Measurements from ENCODE around the gene SLC9B1. TPM values are rescaled to one million over a fixed set of nuclear protein-coding genes. Genes with fewer than 3 reads are reported as not detected.

Gene SLC9B1
- polyA plus RNA-seq, 1 experiment: 0.07 TPM

DNA sequence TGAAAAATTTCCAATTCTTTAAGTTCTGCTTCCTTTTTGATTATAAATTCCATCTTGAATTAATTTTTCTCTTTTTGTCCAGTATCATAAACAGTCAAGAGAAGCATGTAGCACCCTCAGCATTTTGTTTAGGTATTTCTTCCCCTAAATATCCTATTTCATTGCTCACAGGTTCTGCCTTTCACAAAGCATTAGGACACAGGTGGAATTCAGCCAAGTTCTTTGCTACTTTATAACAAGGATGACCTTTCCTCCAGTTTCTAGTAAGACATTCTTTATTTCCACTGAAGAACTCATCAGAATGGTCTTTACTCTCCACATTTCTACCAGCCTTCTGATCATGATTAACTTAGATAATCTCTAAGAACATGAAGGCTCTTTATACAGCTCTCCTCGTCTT, 7.4 kb downstream of the SLC9B1 start:
- TF ChIP-seq, protein P1, sequence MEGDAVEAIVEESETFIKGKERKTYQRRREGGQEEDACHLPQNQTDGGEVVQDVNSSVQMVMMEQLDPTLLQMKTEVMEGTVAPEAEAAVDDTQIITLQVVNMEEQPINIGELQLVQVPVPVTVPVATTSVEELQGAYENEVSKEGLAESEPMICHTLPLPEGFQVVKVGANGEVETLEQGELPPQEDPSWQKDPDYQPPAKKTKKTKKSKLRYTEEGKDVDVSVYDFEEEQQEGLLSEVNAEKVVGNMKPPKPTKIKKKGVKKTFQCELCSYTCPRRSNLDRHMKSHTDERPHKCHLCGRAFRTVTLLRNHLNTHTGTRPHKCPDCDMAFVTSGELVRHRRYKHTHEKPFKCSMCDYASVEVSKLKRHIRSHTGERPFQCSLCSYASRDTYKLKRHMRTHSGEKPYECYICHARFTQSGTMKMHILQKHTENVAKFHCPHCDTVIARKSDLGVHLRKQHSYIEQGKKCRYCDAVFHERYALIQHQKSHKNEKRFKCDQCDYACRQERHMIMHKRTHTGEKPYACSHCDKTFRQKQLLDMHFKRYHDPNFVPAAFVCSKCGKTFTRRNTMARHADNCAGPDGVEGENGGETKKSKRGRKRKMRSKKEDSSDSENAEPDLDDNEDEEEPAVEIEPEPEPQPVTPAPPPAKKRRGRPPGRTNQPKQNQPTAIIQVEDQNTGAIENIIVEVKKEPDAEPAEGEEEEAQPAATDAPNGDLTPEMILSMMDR (IDR thresholded peaks at IDR 0.05; ENCODE audit: insufficient read depth, low read depth, low read length): no peak
- POLR2A ChIA-PET: no interaction called here
- DNase-seq (ENCODE audit: low read depth): peak; percentile 19
- CTCF ChIA-PET: interaction anchor here (0.6 to 4.0 kb wide), 2 partner anchors 24 to 392 kb away, joined by 3 to 29 read pairs; no protein-coding TSS in a partner anchor
- no peak overlapping the region for H3K4me3 ChIP-seq (ENCODE audit: low read depth, low read length)
- H3K36me3 ChIP-seq (ENCODE audit: control insufficient read depth, insufficient read depth, low read length): no peaks in the 10 kb centered on the region
- no peaks in the 10 kb centered on the region for H3K27me3 ChIP-seq (ENCODE audit: control insufficient read depth, insufficient read depth, low read length)

DNA sequence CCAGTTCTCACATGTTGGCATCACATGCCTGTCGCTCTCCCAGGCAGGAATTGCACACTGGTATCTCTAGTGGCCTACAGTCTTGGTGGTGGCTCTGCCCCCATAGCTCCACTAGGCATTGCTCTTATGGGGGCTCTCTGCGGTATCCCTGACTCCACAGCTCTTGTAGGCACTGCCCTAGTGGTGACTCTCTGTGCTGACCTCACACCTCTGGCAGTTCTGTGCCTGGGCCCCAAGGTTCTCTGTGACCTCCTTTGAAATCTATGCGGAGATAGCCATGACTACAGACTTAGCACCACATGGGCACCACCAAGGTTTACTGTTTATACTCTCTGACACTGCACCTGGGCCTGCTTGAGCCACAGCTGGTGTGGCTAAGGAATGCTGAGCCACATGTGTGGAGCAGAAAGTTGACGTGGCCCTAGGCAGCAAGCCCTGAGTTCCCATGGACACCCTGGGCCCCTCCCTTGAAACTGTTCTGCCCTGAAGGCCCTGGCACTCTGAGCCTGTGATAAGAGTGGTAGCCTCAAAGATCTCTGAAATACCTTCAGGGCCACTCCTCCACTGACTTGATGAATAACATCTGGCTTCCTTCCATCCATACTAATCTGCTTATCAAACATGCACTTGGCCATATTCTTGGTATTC, 8.0 kb downstream of the SLC9B1 start:
- peak; percentile 9 for DNase-seq (ENCODE audit: low read depth)
- CTCF ChIA-PET: interaction anchor here (0.9 to 4.0 kb wide), 5 partner anchors 80 to 562 kb away, joined by 3 to 29 read pairs (median 3); no protein-coding TSS in a partner anchor
- Histone ChIP-seq H3K4me3 (ENCODE audit: low read depth, low read length) (no peak overlapping the region), H3K27me3 (ENCODE audit: control insufficient read depth, insufficient read depth, low read length) (no peaks in the 10 kb centered on the region), H3K36me3 (ENCODE audit: control insufficient read depth, insufficient read depth, low read length) (no peaks in the 10 kb centered on the region)
- POLR2A ChIA-PET: no interaction called here
- TF ChIP-seq, protein P1 (IDR thresholded peaks at IDR 0.05; ENCODE audit: insufficient read depth, low read depth, low read length): no peak

DNA sequence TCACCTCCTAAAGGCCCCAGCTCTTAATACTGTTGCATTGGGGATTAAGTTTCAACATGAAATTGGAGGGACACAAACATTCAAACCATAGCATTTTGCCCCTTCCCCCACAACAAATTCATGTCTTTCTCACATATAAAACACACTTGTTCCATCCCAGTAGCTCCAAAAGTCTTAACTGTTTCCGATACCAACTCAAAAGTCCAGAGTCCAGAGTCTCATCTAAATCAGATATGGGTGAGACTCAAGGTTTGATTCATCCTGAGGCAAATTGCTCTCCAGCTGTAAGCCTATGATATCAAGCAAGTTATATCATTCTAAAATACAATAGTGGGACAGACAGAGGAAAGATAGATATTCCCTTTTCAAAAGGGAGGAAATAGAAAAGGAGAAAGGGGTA, 8.7 kb downstream of the SLC9B1 start:
- ChIA-PET POLR2A (no interaction called here), CTCF (interaction anchor here (0.9 to 4.0 kb wide), 5 partner anchors 81 to 561 kb away, joined by 3 to 29 read pairs (median 3); no protein-coding TSS in a partner anchor)
- Histone ChIP-seq H3K27me3 (ENCODE audit: control insufficient read depth, insufficient read depth, low read length) (no peaks in the 10 kb centered on the region), H3K36me3 (ENCODE audit: control insufficient read depth, insufficient read depth, low read length) (no peaks in the 10 kb centered on the region), H3K4me3 (ENCODE audit: low read depth, low read length) (no peak overlapping the region)
- TF ChIP-seq, protein P1 (IDR thresholded peaks at IDR 0.05; ENCODE audit: insufficient read depth, low read depth, low read length): no peak
- DNase-seq (ENCODE audit: low read depth): no peak

DNA sequence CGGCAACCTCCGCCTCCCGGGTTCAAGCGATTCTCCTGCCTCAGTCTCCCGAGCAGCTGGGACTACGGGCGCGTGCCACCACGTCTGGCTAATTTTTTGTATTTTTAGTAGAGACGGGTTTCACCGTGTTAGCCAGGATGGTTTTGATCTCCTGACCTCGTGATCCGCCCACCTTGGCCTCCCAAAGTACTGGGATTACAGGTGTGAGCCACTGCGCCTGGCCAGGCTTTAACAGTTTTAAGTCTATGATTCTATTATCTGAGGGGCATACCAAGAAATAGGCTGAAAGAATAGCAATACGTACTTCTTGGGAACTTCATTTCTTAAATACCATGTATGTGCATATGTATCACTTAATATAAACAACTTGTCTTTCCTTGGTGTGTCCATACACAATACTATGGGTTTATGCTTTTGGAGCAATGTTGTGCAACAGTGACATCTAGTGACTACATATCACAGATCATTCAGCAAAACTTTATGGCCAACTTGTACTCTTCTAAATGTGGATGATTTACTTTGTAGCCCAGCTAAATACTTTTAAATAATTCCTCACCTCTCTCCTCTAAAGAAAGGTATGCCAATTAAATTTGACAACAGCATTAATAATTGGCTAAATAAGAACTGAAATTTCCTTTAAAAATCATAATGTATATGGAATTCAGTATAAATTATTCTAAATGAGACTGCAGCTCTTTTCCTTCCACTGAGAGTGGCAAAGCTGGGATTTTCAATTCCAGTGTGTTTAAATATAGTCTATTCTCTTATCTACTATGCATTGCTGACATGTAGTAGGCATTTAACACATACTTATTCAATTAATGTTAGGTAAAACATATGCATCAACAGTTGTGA, 10.4 kb downstream of the SLC9B1 start:
- POLR2A ChIA-PET: no interaction called here
- CTCF ChIA-PET: interaction anchor here (0.6 to 3.9 kb wide), 14 partner anchors 8 to 589 kb away, joined by 3 to 35 read pairs (median 4); no protein-coding TSS in a partner anchor

More for the DNA sequence above, 10.4 kb downstream of the SLC9B1 start:
- no peaks in the 10 kb centered on the region for H3K27me3 ChIP-seq (ENCODE audit: control insufficient read depth, insufficient read depth, low read length)
- DNase-seq (ENCODE audit: low read depth): peak; percentile 20
- TF ChIP-seq, protein P1 (IDR thresholded peaks at IDR 0.05; ENCODE audit: insufficient read depth, low read depth, low read length): peak; percentile 65
- no peak overlapping the region for H3K4me3 ChIP-seq (ENCODE audit: low read depth, low read length)
- no peaks in the 10 kb centered on the region for H3K36me3 ChIP-seq (ENCODE audit: control insufficient read depth, insufficient read depth, low read length)
